GM18508 (cell line): ENCODE data around the gene SOX15.

Experiments used
- ATAC-seq: cut with Tn5 transposase; IDR thresholded peaks from one replicate; pipeline ENCODE4 v1.9.1; 2021; ENCODE audit warnings: moderate number of reproducible peaks; ENCODE audit not compliant: insufficient read depth, unreplicated experiment

The SOX15 gene

DNA sequence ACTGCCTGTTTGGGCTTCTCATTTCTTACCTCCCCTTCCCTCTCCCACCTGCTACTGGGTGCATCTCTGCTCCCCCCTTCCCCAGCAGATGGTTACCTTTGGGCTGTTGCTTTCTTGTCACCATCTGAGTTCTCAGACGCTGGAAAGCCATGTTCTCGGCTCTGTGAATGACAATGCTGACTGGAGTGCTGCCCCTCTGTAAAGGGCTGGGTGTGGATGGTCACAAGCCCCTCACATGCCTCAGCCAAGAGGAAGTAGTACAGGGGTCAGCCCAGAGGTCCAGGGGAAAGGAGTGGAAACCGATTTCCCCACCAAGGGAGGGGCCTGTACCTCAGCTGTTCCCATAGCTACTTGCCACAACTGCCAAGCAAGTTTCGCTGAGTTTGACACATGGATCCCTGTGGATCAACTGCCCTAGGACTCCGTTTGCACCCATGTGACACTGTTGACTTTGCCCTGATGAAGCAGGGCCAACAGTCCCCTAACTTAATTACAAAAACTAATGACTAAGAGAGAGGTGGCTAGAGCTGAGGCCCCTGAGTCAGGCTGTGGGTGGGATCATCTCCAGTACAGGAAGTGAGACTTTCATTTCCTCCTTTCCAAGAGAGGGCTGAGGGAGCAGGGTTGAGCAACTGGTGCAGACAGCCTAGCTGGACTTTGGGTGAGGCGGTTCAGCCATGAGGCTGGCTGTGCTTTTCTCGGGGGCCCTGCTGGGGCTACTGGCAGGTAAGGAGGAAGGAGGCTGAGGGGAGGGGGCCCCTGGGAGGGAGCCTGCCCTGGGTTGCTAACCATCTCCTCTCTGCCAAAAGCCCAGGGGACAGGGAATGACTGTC lies 10.7 kb downstream of the SOX15 start, which contains the start of gene CD68:
Gene CD68, plus strand, starts transcription at position 638 of the 833 bp plus-strand sequence. Its CDS starts 40 bp downstream, at position 678.
- no peak for ATAC-seq

- no peak for ATAC-seq
Observed at GRCh38 chr17:7577327-7578199, 12.3 kb downstream of the SOX15 start.

DNA sequence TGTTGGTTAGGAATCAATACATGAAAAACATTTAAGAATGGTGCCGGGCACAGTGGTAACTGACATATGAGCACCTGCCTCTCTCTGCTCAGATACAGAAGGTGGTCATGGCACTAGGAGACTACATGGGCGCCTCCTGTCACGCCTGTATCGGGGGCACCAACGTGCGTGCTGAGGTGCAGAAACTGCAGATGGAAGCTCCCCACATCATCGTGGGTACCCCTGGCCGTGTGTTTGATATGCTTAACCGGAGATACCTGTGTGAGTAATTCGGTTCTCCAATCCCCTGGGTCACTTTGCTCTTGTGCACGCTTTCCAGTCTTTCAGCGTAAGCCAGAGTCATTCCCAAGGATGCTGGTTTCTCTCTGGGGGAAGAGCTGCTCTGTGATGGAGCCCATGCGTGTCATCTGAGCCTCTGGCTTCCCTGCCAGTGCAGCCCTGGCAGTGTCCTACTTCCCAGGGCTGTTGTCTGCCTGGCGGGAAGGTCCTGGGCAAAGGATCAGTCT lies 13.4 kb downstream of the SOX15 start:
- no peak for ATAC-seq

- no peak for ATAC-seq
Observed at GRCh38 chr17:7575959-7576358, 13.9 kb downstream of the SOX15 start.

DNA sequence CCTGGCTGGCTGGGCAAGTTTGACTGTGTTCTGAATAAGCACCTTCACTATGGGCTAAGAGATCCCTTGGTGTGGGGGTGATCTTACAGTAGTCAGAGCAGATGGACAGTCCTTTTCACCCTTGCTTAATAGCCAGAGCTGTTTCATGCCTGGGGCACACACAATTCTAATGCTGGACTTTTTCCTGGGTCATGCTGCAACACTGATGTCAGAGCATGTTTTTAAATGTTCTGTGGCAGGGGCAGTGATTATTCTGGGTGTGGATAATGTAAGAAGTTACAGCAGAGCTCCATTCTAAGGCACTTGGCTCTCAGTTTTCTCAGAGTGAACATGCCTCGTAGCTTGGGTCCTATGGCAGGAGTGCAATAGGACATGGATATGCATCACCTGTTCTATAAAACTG lies 14.4 kb downstream of the SOX15 start:
- no peak for ATAC-seq

- ATAC-seq, result no peak
Observed at GRCh38 chr17:7574176-7574953, 15.5 kb downstream of the SOX15 start.

DNA sequence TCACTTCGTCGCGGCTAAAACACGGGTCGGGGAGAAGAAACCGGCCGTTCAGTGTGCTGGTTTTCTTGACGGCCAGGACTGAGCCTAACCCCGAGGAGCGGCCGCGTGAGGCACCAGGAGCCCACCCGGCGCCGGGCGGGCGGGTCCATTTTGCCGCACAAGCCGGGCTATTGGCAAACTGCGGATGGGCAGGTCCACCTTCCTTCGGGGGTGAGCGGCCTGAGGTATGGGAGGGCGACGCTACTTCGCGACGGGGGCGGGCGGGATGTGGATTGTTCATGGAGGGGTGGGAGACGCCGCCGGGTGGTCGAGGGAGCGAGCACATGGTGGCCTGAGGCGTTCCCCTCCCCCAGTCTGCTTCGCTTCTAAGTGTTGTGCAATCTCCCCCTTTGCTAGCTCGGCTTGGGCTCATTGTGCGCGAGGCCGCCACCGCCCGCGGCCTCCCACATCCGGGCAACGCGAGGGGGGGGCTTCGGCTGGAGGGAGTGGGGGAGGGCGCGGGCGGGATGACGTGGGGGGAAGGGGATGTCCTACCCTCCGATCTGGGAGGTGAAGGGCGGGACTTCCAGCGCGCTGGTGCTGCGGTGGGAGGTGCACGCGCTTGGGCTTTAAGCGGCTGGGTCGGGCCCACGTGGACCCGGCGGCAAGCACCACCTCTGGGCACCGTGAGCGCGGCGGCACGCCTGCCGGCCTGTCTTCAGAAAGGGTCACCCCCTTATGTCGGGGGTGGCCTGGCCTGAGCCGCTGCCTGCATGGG lies 16.4 kb downstream of the SOX15 start:
- ATAC-seq, result no peak

DNA sequence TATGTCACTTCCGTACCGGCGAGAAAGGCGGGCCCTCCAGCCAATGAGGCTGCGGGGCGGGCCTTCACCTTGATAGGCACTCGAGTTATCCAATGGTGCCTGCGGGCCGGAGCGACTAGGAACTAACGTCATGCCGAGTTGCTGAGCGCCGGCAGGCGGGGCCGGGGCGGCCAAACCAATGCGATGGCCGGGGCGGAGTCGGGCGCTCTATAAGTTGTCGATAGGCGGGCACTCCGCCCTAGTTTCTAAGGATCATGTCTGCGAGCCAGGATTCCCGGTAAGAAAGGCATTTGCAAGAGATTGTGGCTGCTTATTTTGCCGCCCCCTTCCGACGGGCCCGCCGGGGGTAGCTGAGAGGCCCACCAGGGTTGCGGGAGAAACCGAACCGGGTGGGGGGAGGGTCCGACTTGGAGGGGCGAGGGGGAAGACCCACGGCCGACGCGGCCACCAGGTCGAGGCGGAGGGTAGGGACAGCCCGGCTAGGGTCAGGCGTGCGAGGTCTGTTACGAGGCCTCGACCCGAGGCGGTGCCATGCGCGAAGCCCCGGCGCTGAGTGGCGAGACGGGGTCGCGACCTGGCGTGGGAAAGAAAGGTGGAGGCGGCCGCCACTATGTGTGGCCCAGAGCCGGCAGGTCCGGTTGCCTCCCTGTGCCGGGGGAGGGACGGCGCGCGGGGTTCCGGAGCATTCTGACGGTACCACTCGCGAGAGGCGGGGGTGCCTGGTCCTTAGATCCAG lies 17.1 kb downstream of the SOX15 start:
- no peak for ATAC-seq

DNA sequence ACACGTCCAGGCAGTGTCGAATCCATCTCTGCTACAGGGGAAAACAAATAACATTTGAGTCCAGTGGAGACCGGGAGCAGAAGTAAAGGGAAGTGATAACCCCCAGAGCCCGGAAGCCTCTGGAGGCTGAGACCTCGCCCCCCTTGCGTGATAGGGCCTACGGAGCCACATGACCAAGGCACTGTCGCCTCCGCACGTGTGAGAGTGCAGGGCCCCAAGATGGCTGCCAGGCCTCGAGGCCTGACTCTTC lies 17.6 kb downstream of the SOX15 start:
- peak; percentile 78 for ATAC-seq

GRCh38 chr17:7570351-7570750 lies 19.5 kb downstream of the SOX15 start:
- ATAC-seq, result no peak

GRCh38 chr17:7569571-7569970 lies 20.3 kb downstream of the SOX15 start:
- no peak for ATAC-seq

DNA sequence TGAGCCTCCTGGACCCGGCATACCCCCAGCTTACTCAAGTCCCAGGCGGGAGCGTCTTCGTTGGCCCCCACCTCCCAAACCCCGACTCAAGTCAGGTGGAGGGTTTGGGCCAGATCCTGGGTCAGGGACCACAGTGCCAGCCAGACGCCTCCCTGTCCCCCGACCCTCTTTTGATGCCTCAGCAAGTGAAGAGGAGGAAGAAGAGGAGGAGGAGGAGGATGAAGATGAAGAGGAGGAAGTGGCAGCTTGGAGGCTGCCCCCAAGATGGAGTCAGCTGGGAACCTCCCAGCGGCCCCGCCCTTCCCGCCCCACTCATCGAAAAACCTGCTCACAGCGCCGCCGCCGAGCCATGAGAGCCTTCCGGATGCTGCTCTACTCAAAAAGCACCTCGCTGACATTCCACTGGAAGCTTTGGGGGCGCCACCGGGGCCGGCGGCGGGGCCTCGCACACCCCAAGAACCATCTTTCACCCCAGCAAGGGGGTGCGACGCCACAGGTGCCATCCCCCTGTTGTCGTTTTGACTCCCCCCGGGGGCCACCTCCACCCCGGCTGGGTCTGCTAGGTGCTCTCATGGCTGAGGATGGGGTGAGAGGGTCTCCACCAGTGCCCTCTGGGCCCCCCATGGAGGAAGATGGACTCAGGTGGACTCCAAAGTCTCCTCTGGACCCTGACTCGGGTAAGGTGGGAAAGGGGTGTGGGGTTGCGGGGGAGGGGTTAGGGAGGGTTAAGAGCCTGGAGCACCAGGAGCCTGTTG lies 26.6 kb downstream of the SOX15 start:
- no peak for ATAC-seq

GRCh38 chr17:7562208-7562605 lies 27.7 kb downstream of the SOX15 start:
- ATAC-seq, result no peak

DNA sequence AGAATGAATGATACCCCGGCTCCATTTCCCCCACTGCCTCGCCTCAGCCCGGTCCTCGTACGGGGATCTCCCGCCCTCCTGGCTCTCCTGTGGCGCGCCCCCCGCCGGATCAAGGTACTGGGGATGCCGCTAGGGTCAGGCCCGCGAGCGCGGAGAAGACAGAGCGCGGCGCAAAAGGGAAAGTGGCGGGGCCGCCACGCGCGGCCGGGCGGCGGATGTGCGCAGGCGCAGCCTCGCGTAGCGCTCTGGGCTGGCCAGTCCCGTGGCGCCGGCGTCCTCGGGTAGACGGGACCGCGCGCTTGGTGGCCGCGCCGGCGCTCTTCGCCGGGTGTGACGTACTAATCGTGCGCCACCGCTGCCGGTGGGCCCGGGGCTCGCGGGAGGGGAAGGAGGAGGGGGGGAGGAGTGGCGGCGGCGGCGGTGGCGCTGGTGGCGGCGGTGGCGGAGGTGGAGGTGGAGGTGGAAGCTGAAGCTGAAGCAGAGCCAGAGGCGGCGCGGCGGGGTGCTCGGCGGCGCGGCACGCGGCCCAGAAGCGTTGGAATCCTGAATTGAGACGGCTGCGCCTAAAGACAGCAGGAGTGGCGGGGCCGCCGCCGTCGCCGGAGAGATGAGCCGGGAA lies 28.2 kb downstream of the SOX15 start, which contains the start of gene SENP3:
Gene SENP3, plus strand, starts transcription at position 331 of the 619 bp plus-strand sequence. CDS start 1,158 bp downstream, outside the sequence.
- ATAC-seq, result no peak

DNA sequence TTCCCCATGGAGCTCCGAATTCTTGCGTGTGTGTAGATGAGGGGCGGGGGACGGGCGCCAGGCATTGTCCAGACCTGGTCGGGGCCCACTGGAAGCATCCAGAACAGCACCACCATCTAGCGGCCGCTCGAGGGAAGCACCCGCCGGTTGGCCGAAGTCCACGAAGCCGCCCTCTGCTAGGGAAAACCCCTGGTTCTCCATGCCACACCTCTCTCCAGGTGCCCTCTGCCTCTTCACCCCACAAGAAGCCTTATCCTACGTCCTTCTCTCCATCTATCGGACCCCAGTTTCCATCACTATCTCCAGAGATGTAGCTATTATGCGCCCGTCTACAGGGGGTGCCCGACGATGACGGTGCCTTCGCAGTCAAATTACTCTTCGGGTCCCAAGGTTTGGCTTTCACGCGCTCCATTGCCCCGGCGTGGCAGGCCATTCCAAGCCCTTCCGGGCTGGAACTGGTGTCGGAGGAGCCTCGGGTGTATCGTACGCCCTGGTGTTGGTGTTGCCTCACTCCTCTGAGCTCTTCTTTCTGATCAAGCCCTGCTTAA lies 28.8 kb downstream of the SOX15 start:
- no peak for ATAC-seq

DNA sequence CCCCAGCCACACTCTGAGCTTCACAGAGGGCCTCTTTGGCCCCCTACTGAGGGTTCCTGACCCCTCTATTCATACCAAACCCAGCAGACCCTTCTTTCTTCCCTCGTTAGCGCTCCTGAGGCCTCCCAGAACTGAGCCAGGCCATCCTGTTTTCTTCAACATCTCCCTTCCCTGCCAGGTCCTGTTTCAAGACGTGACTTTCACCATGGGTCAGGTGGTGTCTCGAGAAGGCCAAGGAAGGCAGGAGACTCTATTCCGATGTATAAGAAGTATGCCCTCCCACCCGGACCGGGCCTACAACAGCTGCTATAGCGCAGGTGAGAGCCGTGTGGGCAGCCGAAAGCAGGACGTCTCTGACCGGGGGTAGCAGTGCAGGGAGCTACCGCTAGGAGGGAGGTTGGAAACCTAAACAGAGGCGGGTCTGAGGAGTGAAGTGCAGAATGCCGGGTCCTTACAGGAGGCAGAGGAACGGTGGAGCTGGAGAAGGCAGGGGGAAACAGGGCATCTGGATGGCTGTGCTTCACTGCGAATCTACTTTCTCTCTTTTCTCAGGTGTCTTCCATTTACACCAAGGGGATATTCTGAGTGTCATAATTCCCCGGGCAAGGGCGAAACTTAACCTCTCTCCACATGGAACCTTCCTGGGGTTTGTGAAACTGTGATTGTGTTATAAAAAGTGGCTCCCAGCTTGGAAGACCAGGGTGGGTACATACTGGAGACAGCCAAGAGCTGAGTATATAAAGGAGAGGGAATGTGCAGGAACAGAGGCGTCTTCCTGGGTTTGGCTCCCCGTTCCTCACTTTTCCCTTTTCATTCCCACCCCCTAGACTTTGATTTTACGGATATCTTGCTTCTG lies 29.5 kb downstream of the SOX15 start:
- no peak for ATAC-seq
